ENCODE results near the gene RBM19. TPM values are rescaled to one million over a fixed set of nuclear protein-coding genes. Genes with fewer than 3 reads are reported as not detected.

Gene RBM19
- total and polyA plus RNA-seq, 4 donors = 17.9 to 33.6 (median 21.9) TPM

DNA sequence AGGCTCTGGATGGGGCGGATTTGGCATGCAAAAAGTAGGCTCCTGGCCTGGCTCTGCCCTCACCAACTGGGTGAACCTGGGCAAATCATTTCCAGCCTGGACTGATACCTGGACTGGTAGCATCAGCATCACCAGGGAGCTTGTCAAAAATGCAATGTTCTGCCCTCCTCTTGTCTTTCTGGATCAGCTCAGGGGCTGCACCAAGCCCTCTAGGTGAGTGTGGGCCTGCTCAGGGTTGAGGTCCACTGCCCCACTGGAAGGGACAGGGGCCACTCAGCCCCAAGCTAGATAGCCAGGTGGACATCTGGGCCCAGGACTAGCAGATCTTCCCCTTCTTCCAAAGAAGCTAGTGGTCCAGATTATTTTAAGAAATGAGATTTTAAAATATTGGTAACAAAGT is 99.6 kb downstream of the RBM19 start:
- H3K4me3 ChIP-seq = no peak overlapping the region
- no peak overlapping the region for H3K9ac ChIP-seq (ENCODE audit: insufficient read depth in 1 of 2, low read length in 2 of 2)
- H3K27ac ChIP-seq (ENCODE audit: low read depth in 1 of 2, low read length in 1 of 2) = no peak overlapping the region
- no peak for DNase-seq
- no peak for ATAC-seq (ENCODE audit: insufficient read depth, low FRiP score)
- 95 to 99% methylated on average over 1 of the region's 1 CpG for WGBS, 2 donors
- H3K4me1 ChIP-seq (ENCODE audit: control insufficient read depth in 5 of 5, insufficient read depth in 5 of 5, low read length in 5 of 5) = no peaks in the 10 kb centered on the region
- TF ChIP-seq, protein P1, sequence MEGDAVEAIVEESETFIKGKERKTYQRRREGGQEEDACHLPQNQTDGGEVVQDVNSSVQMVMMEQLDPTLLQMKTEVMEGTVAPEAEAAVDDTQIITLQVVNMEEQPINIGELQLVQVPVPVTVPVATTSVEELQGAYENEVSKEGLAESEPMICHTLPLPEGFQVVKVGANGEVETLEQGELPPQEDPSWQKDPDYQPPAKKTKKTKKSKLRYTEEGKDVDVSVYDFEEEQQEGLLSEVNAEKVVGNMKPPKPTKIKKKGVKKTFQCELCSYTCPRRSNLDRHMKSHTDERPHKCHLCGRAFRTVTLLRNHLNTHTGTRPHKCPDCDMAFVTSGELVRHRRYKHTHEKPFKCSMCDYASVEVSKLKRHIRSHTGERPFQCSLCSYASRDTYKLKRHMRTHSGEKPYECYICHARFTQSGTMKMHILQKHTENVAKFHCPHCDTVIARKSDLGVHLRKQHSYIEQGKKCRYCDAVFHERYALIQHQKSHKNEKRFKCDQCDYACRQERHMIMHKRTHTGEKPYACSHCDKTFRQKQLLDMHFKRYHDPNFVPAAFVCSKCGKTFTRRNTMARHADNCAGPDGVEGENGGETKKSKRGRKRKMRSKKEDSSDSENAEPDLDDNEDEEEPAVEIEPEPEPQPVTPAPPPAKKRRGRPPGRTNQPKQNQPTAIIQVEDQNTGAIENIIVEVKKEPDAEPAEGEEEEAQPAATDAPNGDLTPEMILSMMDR (IDR thresholded peaks at IDR 0.05; ENCODE audit: control extremely low read depth, extremely low read depth) = no peak
- H3K36me3 ChIP-seq (ENCODE audit: control insufficient read depth in 4 of 4, insufficient read depth in 4 of 4, low read length in 4 of 4) = peaks cover 0 to 5% (median 0%) of the 10 kb centered on the region in 4 donors
- H3K27me3 ChIP-seq (ENCODE audit: control insufficient read depth in 3 of 3, insufficient read depth in 3 of 3, low read length in 2 of 3) = no peaks in the 10 kb centered on the region
- H3K9me3 ChIP-seq (ENCODE audit: control insufficient read depth in 4 of 4, insufficient read depth in 3 of 4, low read length in 3 of 4) = no peaks in the 10 kb centered on the region

DNA sequence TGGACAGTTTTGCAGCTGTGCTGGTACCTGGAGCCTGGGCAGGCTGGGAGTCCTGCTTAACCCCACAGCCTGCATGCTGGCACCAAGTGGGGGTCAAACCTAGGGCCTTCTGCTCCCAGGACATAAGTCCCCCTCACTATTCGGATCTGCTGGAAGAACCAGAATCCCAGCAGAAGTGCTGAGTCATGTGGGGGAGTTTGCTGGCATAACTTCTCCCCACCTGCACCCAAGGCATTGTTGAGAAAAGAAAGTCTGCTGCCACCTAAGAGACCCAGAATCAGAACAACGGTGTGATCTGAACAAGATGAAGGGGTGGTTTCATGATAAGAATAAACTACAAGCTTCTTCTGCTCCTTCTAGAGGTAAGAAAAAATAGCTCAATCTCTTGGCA is 102.7 kb downstream of the RBM19 start:
- Histone ChIP-seq H3K9me3 (ENCODE audit: control insufficient read depth in 4 of 4, insufficient read depth in 3 of 4, low read length in 3 of 4) (no peaks in the 10 kb centered on the region), H3K27ac (ENCODE audit: low read depth in 1 of 2, low read length in 1 of 2) (no peak overlapping the region), H3K36me3 (ENCODE audit: control insufficient read depth in 4 of 4, insufficient read depth in 4 of 4, low read length in 4 of 4) (peaks cover 0 to 15% (median 0%) of the 10 kb centered on the region in 4 donors), H3K27me3 (ENCODE audit: control insufficient read depth in 3 of 3, insufficient read depth in 3 of 3, low read length in 2 of 3) (no peaks in the 10 kb centered on the region), H3K4me1 (ENCODE audit: control insufficient read depth in 5 of 5, insufficient read depth in 5 of 5, low read length in 5 of 5) (no peaks in the 10 kb centered on the region), H3K9ac (ENCODE audit: insufficient read depth in 1 of 2, low read length in 2 of 2) (no peak overlapping the region), H3K4me3 (no peak overlapping the region)
- no peak for DNase-seq
- TF ChIP-seq, protein P1 (IDR thresholded peaks at IDR 0.05; ENCODE audit: control extremely low read depth, extremely low read depth) = no peak
- WGBS, 2 donors = 75 to 85% methylated on average over 2 of the region's 2 CpGs
- no peak for ATAC-seq (ENCODE audit: insufficient read depth, low FRiP score)

DNA sequence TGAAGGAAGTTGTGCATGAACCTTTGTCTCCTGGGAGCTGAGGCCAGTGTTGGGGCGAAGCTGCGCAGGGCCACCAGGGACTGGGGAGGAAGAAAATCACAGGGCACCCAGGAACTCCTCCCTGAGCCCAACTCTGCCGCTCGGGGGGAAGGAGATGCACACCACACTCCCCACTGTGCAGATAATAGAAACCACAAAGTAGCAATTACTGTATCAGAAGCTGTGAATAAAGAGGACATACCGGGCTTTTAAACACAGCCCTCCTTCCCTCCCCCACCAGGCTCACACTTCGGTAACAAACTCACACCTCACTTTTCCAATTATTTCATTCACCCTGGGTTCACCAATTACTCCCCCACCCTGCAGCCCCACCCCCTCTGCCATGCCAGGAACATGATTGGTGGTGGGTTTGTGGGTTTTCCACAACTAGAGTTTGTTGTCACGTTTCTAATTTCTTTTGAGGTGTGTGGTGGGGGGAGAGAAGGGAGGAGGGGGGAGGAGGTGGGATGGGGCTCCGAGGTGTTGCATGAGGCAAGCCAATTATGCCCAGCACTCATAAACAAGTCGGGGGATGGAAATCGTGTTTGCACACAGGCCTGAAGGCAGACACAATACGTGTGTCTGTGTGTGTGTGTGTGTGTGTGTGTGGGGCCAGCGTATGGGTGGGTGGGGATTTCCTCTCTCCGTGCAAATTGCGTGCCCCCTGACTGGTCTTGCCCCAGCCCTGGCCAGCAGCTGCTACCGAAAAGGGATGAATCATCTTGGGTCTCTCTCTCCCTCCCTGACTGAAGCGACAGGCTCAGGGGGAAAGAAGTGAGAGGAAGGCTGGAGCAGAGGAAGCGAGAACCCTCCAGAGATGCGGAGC is 103.3 kb downstream of the RBM19 start:
- H3K27me3 ChIP-seq (ENCODE audit: control insufficient read depth in 3 of 3, insufficient read depth in 3 of 3, low read length in 2 of 3) = no peaks in the 10 kb centered on the region
- ATAC-seq (ENCODE audit: insufficient read depth, low FRiP score) = no peak
- H3K4me3 ChIP-seq = no peak overlapping the region
- H3K9ac ChIP-seq (ENCODE audit: insufficient read depth in 1 of 2, low read length in 2 of 2) = no peak overlapping the region
- DNase-seq = no peak
- 26 to 55% methylated on average over 17 to 18 of the region's 18 CpGs for WGBS, 2 donors
- H3K9me3 ChIP-seq (ENCODE audit: control insufficient read depth in 4 of 4, insufficient read depth in 3 of 4, low read length in 3 of 4) = no peaks in the 10 kb centered on the region
- no peaks in the 10 kb centered on the region for H3K4me1 ChIP-seq (ENCODE audit: control insufficient read depth in 5 of 5, insufficient read depth in 5 of 5, low read length in 5 of 5)
- H3K27ac ChIP-seq (ENCODE audit: low read depth in 1 of 2, low read length in 1 of 2) = no peak overlapping the region
- H3K36me3 ChIP-seq (ENCODE audit: control insufficient read depth in 4 of 4, insufficient read depth in 4 of 4, low read length in 4 of 4) = peaks cover 0 to 20% (median 2%) of the 10 kb centered on the region in 4 donors
- TF ChIP-seq, protein P1 (IDR thresholded peaks at IDR 0.05; ENCODE audit: control extremely low read depth, extremely low read depth) = no peak

All from lung (tissue), 12 donors.